Ascending aorta (tissue), 2 donors: ENCODE results near the gene RBM20. TPM values are rescaled to one million over a fixed set of nuclear protein-coding genes. Genes with fewer than 3 reads are reported as not detected.

Experiments
- DNase-seq, 2 donors: peaks; one replicate each; pipeline ENCODE4 v3.0.0-alpha.2; 2019; ENCODE audit warnings: low spot score in 2 of 2
- H3K27ac ChIP-seq, 2 donors: fragments of 200-600 bp; sonication (generic); one replicate each; pipeline ENCODE4 v1.5.1; 2016 to 2017; ENCODE audit warnings: mild to moderate bottlenecking in 1 of 2
- H3K27me3 ChIP-seq: fragments of 200-600 bp; sonication (generic); one replicate; pipeline ENCODE4 v1.5.1; 2017
- H3K36me3 ChIP-seq, 2 donors: fragments of 200-600 bp; sonication (generic); one replicate each; pipeline ENCODE4 v1.5.1; 2016
- H3K4me1 ChIP-seq, 2 donors: fragments of 200-600 bp; sonication (generic); one replicate each; pipeline ENCODE4 v1.5.1; 2016 to 2017; ENCODE audit warnings: mild to moderate bottlenecking in 1 of 2
- H3K4me3 ChIP-seq, 2 donors: fragments of 200-600 bp; sonication (generic); one replicate each; pipeline ENCODE4 v1.5.1; 2016 to 2017; ENCODE audit warnings: mild to moderate bottlenecking in 1 of 2
- H3K9me3 ChIP-seq, 2 donors: fragments of 200-600 bp; sonication (generic); one replicate each; pipeline ENCODE4 v1.5.1; 2016
- intact Hi-C: fragments of 100-400 bp; cut with DNase I; formaldehyde crosslinking; loops from one replicate; pipeline ENCODE4 v1.15.1; 2023
- total RNA-seq: library from RNA; depleted of rRNA; stranded (reverse); fragments of >200 nt; gene quantifications from one replicate; pipeline ENCODE4 v1.1.0, GENCODE V29; 2016
- TF ChIP-seq, protein P1 (sequence below), 3 experiments: fragments of 200-600 bp in 2 of 3; fragments of 450-650 bp in 1 of 3; sonication (generic) in 2 of 3; IDR thresholded peaks; one replicate each; pipeline ENCODE4 v1.5.1; 2016 to 2019; ENCODE audit warnings: antibody characterized with exemption in 3 of 3, mild to moderate bottlenecking in 1 of 3, moderate library complexity in 1 of 3

RBM20 gene
- total RNA-seq, 1 donor from 2014 or later: 4.8 TPM

DNA sequence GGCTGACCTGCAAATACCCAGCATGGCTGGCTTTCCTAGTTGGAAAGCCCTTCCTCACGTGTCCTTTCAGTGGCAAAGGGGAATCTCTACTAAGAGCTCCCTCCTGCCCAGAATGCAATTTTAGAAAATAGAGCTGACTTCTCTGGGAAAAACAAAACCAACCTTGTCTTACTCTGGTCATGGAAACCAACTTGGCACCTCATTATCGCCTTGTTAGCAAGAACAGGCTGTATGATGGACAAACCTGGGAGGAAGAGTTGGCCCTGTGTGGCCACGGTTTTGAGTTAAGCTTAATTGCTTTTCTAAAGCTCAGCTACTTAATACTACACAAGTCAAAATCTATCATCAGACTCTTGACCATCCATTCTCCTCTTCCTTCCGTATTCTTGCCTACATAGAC is 133.5 kb downstream of the RBM20 start:
- Histone ChIP-seq H3K4me3 (no peak overlapping the region), H3K4me1 (no peaks in the 10 kb centered on the region), H3K27me3 (no peaks in the 10 kb centered on the region), H3K9me3 (no peaks in the 10 kb centered on the region), H3K36me3 (no peaks in the 10 kb centered on the region), H3K27ac (no peak overlapping the region)
- TF ChIP-seq, protein P1, sequence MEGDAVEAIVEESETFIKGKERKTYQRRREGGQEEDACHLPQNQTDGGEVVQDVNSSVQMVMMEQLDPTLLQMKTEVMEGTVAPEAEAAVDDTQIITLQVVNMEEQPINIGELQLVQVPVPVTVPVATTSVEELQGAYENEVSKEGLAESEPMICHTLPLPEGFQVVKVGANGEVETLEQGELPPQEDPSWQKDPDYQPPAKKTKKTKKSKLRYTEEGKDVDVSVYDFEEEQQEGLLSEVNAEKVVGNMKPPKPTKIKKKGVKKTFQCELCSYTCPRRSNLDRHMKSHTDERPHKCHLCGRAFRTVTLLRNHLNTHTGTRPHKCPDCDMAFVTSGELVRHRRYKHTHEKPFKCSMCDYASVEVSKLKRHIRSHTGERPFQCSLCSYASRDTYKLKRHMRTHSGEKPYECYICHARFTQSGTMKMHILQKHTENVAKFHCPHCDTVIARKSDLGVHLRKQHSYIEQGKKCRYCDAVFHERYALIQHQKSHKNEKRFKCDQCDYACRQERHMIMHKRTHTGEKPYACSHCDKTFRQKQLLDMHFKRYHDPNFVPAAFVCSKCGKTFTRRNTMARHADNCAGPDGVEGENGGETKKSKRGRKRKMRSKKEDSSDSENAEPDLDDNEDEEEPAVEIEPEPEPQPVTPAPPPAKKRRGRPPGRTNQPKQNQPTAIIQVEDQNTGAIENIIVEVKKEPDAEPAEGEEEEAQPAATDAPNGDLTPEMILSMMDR (IDR thresholded peaks at IDR 0.05): no peak
- DNase-seq: no peak
- intact Hi-C loops: no loop called here

DNA sequence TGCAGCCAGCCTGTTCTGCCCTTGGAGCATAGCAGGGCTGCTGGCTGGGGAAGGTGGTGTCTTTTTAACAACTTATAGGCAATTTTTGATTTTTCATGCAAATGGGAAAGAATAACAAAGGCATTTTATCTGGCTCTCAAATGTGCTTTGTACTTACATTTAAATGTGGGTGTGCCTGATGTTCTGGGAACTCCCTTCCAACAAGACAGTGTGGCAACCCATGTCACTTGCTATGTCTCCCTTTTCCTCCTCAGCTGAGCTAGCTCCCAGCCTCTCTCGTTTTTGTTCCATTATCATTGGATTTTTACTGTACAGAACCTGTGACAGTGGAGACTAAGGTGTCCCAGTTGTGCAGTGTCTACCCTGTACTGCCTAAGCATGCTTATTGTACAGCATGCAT is 134.1 kb downstream of the RBM20 start:
- H3K36me3 ChIP-seq: no peaks in the 10 kb centered on the region
- intact Hi-C loops: no loop called here
- no peak overlapping the region for H3K27ac ChIP-seq
- no peak for DNase-seq
- no peak overlapping the region for H3K4me3 ChIP-seq
- H3K4me1 ChIP-seq: no peaks in the 10 kb centered on the region
- H3K27me3 ChIP-seq: no peaks in the 10 kb centered on the region
- TF ChIP-seq, protein P1 (IDR thresholded peaks at IDR 0.05): no peak
- H3K9me3 ChIP-seq: no peaks in the 10 kb centered on the region

- TF ChIP-seq, protein P1 (IDR thresholded peaks at IDR 0.05): no peak
- no peaks in the 10 kb centered on the region for H3K36me3 ChIP-seq
- no peak overlapping the region for H3K4me3 ChIP-seq
- no peaks in the 10 kb centered on the region for H3K27me3 ChIP-seq
- no peak for DNase-seq
- no peaks in the 10 kb centered on the region for H3K9me3 ChIP-seq
- no peaks in the 10 kb centered on the region for H3K4me1 ChIP-seq
- intact Hi-C loops: no loop called here
- no peak overlapping the region for H3K27ac ChIP-seq
Observed at GRCh38 chr10:110779489-110779888, 135.4 kb downstream of the RBM20 start.

- Histone ChIP-seq H3K9me3 (no peaks in the 10 kb centered on the region), H3K27ac (no peak overlapping the region), H3K4me1 (no peaks in the 10 kb centered on the region), H3K4me3 (no peak overlapping the region), H3K36me3 (peaks cover 0 to 4% of the 10 kb centered on the region in 2 donors), H3K27me3 (no peaks in the 10 kb centered on the region)
- TF ChIP-seq, protein P1 (IDR thresholded peaks at IDR 0.05): no peak
- DNase-seq: no peak
- intact Hi-C loops: no loop called here
Observed at GRCh38 chr10:110780704-110781103, 136.6 kb downstream of the RBM20 start.

- no peaks in the 10 kb centered on the region for H3K9me3 ChIP-seq
- intact Hi-C loops: no loop called here
- H3K36me3 ChIP-seq: peaks cover 0 to 4% of the 10 kb centered on the region in 2 donors
- no peak overlapping the region for H3K27ac ChIP-seq
- H3K27me3 ChIP-seq: no peaks in the 10 kb centered on the region
- TF ChIP-seq, protein P1 (IDR thresholded peaks at IDR 0.05): no peak
- no peaks in the 10 kb centered on the region for H3K4me1 ChIP-seq
- H3K4me3 ChIP-seq: no peak overlapping the region
- DNase-seq: no peak
Observed at GRCh38 chr10:110781139-110781538, 137.0 kb downstream of the RBM20 start.

DNA sequence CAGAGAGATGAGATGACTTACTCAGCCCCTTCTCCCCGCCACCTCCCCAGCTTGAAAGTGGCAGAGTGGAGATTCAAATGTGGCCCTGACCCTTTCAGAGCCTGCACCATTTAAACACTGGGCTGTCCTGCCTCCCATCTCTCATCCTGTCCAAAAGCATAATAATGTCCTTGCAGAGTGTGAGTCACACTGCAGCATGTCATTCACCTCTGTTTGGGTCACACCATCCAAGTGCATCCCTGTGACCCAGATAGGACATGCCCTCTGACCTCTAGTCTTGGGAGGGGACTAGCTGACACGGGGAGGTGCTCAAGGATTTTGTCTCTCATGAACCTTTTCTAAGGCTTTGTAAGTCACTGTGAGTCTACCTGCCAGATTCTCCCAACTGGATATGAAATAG is 138.5 kb downstream of the RBM20 start:
- no peak overlapping the region for H3K4me3 ChIP-seq
- DNase-seq: no peak
- no peaks in the 10 kb centered on the region for H3K9me3 ChIP-seq
- no peak overlapping the region for H3K27ac ChIP-seq
- H3K27me3 ChIP-seq: no peaks in the 10 kb centered on the region
- TF ChIP-seq, protein P1 (IDR thresholded peaks at IDR 0.05): no peak
- intact Hi-C loops: no loop called here
- H3K4me1 ChIP-seq: no peaks in the 10 kb centered on the region
- peaks cover 0 to 4% of the 10 kb centered on the region in 2 donors for H3K36me3 ChIP-seq
